C4-2B (cell line): Measurements from ENCODE around the gene KRT76.

Experiments used
- ZFX ChIP-seq: fragments of 450-650 bp; IDR thresholded peaks from 2 replicates; pipeline ENCODE4 v1.6.1; 2017
- TF ChIP-seq, protein P1 (sequence below): fragments of 450-650 bp; conservative IDR thresholded peaks from 2 replicates; pipeline ENCODE4 v1.5.1; 2017; ENCODE audit warnings: mild to moderate bottlenecking

DNA sequence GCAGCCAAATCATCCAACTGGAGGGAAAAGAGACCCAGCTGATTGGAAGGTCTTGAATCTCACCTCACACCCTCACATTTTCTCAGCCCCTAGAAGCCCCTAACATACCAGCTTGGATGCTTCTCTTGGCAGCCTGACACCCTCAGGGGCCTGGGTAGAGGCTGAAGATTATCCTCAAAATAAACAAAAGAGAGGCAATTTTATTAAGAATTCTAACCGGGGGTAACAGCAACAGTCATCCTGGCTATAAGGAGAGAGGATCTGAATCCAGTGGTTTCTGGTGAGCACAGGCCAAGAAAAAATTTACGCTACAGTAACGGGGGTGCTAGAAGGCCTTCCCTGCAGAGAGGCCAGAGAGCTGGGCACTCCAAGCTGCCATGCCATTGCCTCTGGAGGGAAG is 21.6 kb downstream of the KRT76 start:
- TF ChIP-seq, protein P1, sequence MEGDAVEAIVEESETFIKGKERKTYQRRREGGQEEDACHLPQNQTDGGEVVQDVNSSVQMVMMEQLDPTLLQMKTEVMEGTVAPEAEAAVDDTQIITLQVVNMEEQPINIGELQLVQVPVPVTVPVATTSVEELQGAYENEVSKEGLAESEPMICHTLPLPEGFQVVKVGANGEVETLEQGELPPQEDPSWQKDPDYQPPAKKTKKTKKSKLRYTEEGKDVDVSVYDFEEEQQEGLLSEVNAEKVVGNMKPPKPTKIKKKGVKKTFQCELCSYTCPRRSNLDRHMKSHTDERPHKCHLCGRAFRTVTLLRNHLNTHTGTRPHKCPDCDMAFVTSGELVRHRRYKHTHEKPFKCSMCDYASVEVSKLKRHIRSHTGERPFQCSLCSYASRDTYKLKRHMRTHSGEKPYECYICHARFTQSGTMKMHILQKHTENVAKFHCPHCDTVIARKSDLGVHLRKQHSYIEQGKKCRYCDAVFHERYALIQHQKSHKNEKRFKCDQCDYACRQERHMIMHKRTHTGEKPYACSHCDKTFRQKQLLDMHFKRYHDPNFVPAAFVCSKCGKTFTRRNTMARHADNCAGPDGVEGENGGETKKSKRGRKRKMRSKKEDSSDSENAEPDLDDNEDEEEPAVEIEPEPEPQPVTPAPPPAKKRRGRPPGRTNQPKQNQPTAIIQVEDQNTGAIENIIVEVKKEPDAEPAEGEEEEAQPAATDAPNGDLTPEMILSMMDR: no peak
- no peak for TF ChIP-seq ZFX
